ENCODE data around the gene MAP4K3. TPM values are rescaled to one million over a fixed set of nuclear protein-coding genes. Genes with fewer than 3 reads are reported as not detected.
A peak's percentile ranks its signal among the peaks of the same experiment; 100 is the strongest.

Gene MAP4K3
- total RNA-seq, 1 experiment from 2014 or later: 21.4 TPM

GRCh38 chr2:39468579-39469451, 31.7 kb upstream of the MAP4K3 start:
- no peaks in the 10 kb centered on the region for H3K79me2 ChIP-seq (ENCODE audit: insufficient read depth, low read length)
- intact Hi-C loops (cut with micrococcal nuclease): no loop called here
- H3K9ac ChIP-seq (ENCODE audit: low read length): no peak overlapping the region
- no TSS peak for BruUV-seq (replicated peaks)
- H3K4me2 ChIP-seq (ENCODE audit: low read length): 0 out of 2 replicates have a peak overlapping the region, but pooled peaks have one; percentile 42
- H3K4me1 ChIP-seq (ENCODE audit: control insufficient read depth in 1 of 2, insufficient read depth in 2 of 2, low read length in 2 of 2): peaks cover 5 to 34% of the 10 kb centered on the region in 2 experiments; a peak in 3 of 4 replicates
- H3K27me3 ChIP-seq (ENCODE audit: insufficient read depth, low read length): no peaks in the 10 kb centered on the region
- POLR2A ChIA-PET: no interaction called here
- H3K9me3 ChIP-seq (ENCODE audit: control insufficient read depth in 1 of 2, insufficient read depth in 1 of 2, low read depth in 1 of 2, low read length in 2 of 2): no peaks in the 10 kb centered on the region
- TF ChIP-seq YY1 (IDR thresholded peaks at IDR 0.05; ENCODE audit: extremely low read depth, insufficient replicate concordance, low read depth, low read length): no peak
- no peak for TF ChIP-seq SRF (IDR thresholded peaks at IDR 0.05; ENCODE audit: low read depth)
- TF ChIP-seq CEBPB (IDR thresholded peaks at IDR 0.05; ENCODE audit: low read depth): no peak; the same call in 1 of the 2 replicates
- no peak for TF ChIP-seq ZBTB33 (IDR thresholded peaks at IDR 0.05; ENCODE audit: extremely low read depth, insufficient replicate concordance, low read length)
- TF ChIP-seq FOSL1 (IDR thresholded peaks at IDR 0.05; ENCODE audit: low read depth): no peak
- no peak for TF ChIP-seq SIN3A (IDR thresholded peaks at IDR 0.05; ENCODE audit: low read depth)
- TF ChIP-seq MAX (IDR thresholded peaks at IDR 0.05): no peak
- TF ChIP-seq EGR1 (IDR thresholded peaks at IDR 0.05; ENCODE audit: low read depth): no peak
- no peak for TF ChIP-seq POLR2AphosphoS5 (IDR thresholded peaks at IDR 0.05; ENCODE audit: low read depth, low read length)
- TF ChIP-seq EZH2phosphoT487 (IDR thresholded peaks at IDR 0.05; ENCODE audit: borderline replicate concordance): no peak
- TF ChIP-seq POLR2A (IDR thresholded peaks at IDR 0.05; ENCODE audit: borderline replicate concordance, extremely low read depth, insufficient read depth, insufficient read length): no peak
- TF ChIP-seq TCF7L2 (IDR thresholded peaks at IDR 0.05; ENCODE audit: borderline replicate concordance, extremely low read depth, insufficient read depth, insufficient read length): no peak
- TF ChIP-seq EZH2 (IDR thresholded peaks at IDR 0.05): no peak
- no peak overlapping the region for H2AFZ ChIP-seq (ENCODE audit: low read depth, low read length, poor library complexity, severe bottlenecking)
- CTCF ChIA-PET: no interaction called here
- H3K36me3 ChIP-seq (ENCODE audit: control insufficient read depth in 1 of 2, insufficient read depth in 2 of 2, low read length in 2 of 2): no peaks in the 10 kb centered on the region
- RAD21 ChIA-PET (ENCODE audit: low non-redundant PET in 1 of 2, low total read pairs in 2 of 2, uncharacterized antibody in 2 of 2, unreplicated experiment in 2 of 2): no interaction called here
- H3K9me2 ChIP-seq (ENCODE audit: insufficient read depth): no peaks in the 10 kb centered on the region
- no peak for DNase-seq (ENCODE audit: low read depth, low spot score)
- H3K4me3 ChIP-seq (replicated peaks in 1 of 2; ENCODE audit: low read depth in 1 of 2, low read length in 2 of 2): no peak overlapping the region
- H4K20me1 ChIP-seq (ENCODE audit: insufficient read depth): no peaks in the 10 kb centered on the region
- no peak overlapping the region for H3K27ac ChIP-seq (ENCODE audit: low read depth, low read length)
- ATAC-seq: no peak
